A549 (cell line): ENCODE measurements around the gene GHR.

Experiments used
- CTCF ChIP-seq: fragments of >200 bp; sonication (Bioruptor Twin); formaldehyde crosslinking; IDR thresholded peaks from 3 replicates; pipeline ENCODE4 v1.5.1; 2016
- FOSB ChIP-seq: fragments of 250-450 bp; sonication (Bioruptor Pico); IDR thresholded peaks from 2 replicates; pipeline ENCODE4 v1.5.0; 2020; ENCODE audit warnings: mild to moderate bottlenecking, moderate library complexity
- HDAC2 ChIP-seq: fragments of 200-600 bp; sonication (generic); IDR thresholded peaks from 2 replicates; pipeline ENCODE4 v1.6.1; 2016
- HEYL ChIP-seq: fragments of 250-450 bp; sonication (Bioruptor Pico); IDR thresholded peaks from 2 replicates; pipeline ENCODE4 v1.8.0; 2021; ENCODE audit warnings: mild to moderate bottlenecking, moderate library complexity
- POLR2A ChIP-seq: IDR thresholded peaks from 2 replicates; pipeline ENCODE4 v1.6.1; 2012; ENCODE audit warnings: mild to moderate bottlenecking, low read length
- POLR2AphosphoS2 ChIP-seq: conservative IDR thresholded peaks from 2 replicates; pipeline ENCODE4 v1.6.1; 2012; ENCODE audit warnings: low read length, improper control_type of control experiment, inconsistent platforms
- REST ChIP-seq: fragments of 200-600 bp; sonication (generic); IDR thresholded peaks from 2 replicates; pipeline ENCODE4 v1.6.1; 2016; ENCODE audit warnings: antibody characterized with exemption, mild to moderate bottlenecking, moderate library complexity
- SREBF2 ChIP-seq: fragments of 450-650 bp; IDR thresholded peaks from 2 replicates; pipeline ENCODE4 v1.6.1; 2014; ENCODE audit warnings: mild to moderate bottlenecking, moderate library complexity

GRCh38 chr5:42689391-42689790, 266.2 kb downstream of the GHR start:
- no peak for TF ChIP-seq FOSB (CRISPR knock-in tag)
- no peak for TF ChIP-seq POLR2AphosphoS2
- TF ChIP-seq POLR2A, result no peak
- TF ChIP-seq SREBF2, result no peak
- TF ChIP-seq HEYL (CRISPR knock-in tag), result no peak
- no peak for TF ChIP-seq REST
- TF ChIP-seq CTCF, result no peak
- no peak for TF ChIP-seq HDAC2
